ENCODE data around the gene RBMS2. TPM values are rescaled to one million over a fixed set of nuclear protein-coding genes. Genes with fewer than 3 reads are reported as not detected.

The RBMS2 gene
- total and polyA plus RNA-seq, 9 of the 15 experiments (the other 6 are each of a cell fraction or from before 2014, with no cell fraction given) = 0.08 to 10.5 (median 0.31) TPM

DNA sequence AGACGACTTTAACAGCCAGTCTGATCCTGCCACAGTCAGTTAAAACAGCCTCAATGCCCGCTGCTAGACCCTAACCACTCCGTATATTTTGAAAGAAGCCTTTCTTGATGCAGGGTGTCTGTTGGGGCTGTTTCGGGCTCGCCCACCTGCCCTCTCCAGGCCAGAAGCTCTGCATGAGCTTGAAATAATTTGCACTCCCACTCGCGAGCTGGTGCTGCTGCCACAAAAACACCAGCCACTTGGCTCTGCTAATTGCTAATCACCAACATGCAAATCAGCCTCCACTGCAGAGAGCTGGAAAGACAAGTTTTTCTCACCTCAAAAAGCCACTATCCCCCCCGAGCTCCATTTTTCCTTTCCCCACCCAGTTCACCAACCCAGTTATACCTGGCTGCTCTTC, 93.0 kb downstream of the RBMS2 start:
- in situ Hi-C loops (cut with MboI) = no loop called here
- no peak for FAIRE-seq
- CTCF ChIA-PET (ENCODE audit: low intra/inter-chr PET ratio) = interaction anchor here (0.5 kb wide), 1 partner anchor 83 kb away, joined by 3 read pairs; no protein-coding TSS in a partner anchor

DNA sequence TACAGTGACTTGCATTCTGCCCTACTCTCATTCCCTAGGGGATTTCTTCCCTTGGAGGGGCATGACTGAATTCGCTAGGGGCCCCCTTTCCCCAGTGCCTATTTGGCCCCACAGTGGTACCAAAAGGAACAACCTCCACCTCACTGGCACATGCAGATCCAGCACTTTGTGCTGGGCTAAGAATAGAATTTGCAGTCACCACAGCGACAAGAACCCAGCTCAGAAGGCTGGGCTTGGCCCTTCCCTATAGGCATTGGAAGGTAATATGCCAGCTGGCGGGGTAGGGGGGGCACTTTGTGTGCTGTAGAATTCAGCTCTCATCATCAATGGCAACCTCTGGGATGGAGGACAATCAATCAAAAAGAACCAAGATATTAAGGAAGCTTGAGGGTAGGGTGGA, 94.6 kb downstream of the RBMS2 start:
- ChIA-PET POLR2A (interaction anchor here (0.6 to 1.8 kb wide), 4 partner anchors 9 to 48 kb away, joined by 3 to 9 read pairs (median 4); no protein-coding TSS in a partner anchor), CTCF (ENCODE audit: low intra/inter-chr PET ratio) (no interaction called here)
- intact Hi-C loops (cut with micrococcal nuclease) (no loop called here), in situ Hi-C loops (cut with MboI) (no loop called here)
- 89% methylated on average over 3 of the region's 3 CpGs for WGBS (ENCODE audit: insufficient coverage, low coverage, missing lambda C conversion rate)
- peaks cover 0 to 7% of the 10 kb centered on the region in 2 experiments; a peak in 2 of 5 replicates for H3K4me1 ChIP-seq (replicated peaks in 1 of 2; ENCODE audit: control insufficient read depth in 2 of 2, insufficient read depth in 2 of 2, low read length in 2 of 2)
- no peaks in the 10 kb centered on the region for H3K9me3 ChIP-seq (replicated peaks; ENCODE audit: control insufficient read depth, insufficient read depth, low read depth, low read length)
- FAIRE-seq (no peak), DNase-seq (ENCODE audit: extremely low read depth in 1 of 4, low spot score in 3 of 4) (no peak), ATAC-seq (no peak)
- peaks cover 90% of the 10 kb centered on the region for H3K36me3 ChIP-seq (ENCODE audit: control insufficient read depth, insufficient read depth, low read length)
- no peak overlapping the region for H3K4me3 ChIP-seq
- H3K9me1 ChIP-seq (ENCODE audit: control insufficient read depth, insufficient read depth, low read length) = peaks cover 3% of the 10 kb centered on the region
- H3K27ac ChIP-seq (ENCODE audit: extremely low read depth, low read depth, low read length) = no peak overlapping the region
- BruUV-seq (replicated peaks) = no TSS peak
- no peak overlapping the region for H2AFZ ChIP-seq (ENCODE audit: low read depth, low read length)
- no peak overlapping the region for H3K9ac ChIP-seq (ENCODE audit: insufficient read depth in 1 of 2, low read depth in 2 of 2, low read length in 2 of 2)
- no peaks in the 10 kb centered on the region for H3K27me3 ChIP-seq (ENCODE audit: control insufficient read depth in 2 of 2, insufficient read depth in 2 of 2, low read length in 2 of 2)
- H3K4me2 ChIP-seq (ENCODE audit: insufficient read depth, low read length) = no peak overlapping the region
- peaks cover 7% of the 10 kb centered on the region for H4K20me1 ChIP-seq (replicated peaks; ENCODE audit: control insufficient read depth, insufficient read depth, low read length)
- peaks cover 49% of the 10 kb centered on the region for H3K79me2 ChIP-seq (ENCODE audit: control insufficient read depth, insufficient read depth, low read length)
- TF ChIP-seq UBTF (IDR thresholded peaks at IDR 0.05; ENCODE audit: borderline replicate concordance in 1 of 2, low read depth in 2 of 2, low read length in 2 of 2) = no peak
- TF ChIP-seq MBD2 (IDR thresholded peaks at IDR 0.05; ENCODE audit: borderline replicate concordance, low read depth) = no peak
- TF ChIP-seq ATF7 (IDR thresholded peaks at IDR 0.05) = no peak
- TF ChIP-seq, protein P1, sequence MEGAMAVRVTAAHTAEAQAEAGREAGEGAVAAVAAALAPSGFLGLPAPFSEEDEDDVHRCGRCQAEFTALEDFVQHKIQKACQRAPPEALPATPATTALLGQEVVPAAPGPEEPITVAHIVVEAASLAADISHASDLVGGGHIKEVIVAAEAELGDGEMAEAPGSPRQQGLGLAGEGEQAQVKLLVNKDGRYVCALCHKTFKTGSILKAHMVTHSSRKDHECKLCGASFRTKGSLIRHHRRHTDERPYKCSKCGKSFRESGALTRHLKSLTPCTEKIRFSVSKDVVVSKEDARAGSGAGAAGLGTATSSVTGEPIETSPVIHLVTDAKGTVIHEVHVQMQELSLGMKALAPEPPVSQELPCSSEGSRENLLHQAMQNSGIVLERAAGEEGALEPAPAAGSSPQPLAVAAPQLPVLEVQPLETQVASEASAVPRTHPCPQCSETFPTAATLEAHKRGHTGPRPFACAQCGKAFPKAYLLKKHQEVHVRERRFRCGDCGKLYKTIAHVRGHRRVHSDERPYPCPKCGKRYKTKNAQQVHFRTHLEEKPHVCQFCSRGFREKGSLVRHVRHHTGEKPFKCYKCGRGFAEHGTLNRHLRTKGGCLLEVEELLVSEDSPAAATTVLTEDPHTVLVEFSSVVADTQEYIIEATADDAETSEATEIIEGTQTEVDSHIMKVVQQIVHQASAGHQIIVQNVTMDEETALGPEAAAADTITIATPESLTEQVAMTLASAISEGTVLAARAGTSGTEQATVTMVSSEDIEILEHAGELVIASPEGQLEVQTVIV (CRISPR knock-in tag; IDR thresholded peaks at IDR 0.05; ENCODE audit: borderline replicate concordance) = no peak
- TF ChIP-seq ZNF124 (CRISPR knock-in tag; IDR thresholded peaks at IDR 0.05) = no peak

More for the DNA sequence above, 93.0 kb downstream of the RBMS2 start:
- no peak overlapping the region for H2AFZ ChIP-seq (ENCODE audit: low read depth, low read length)
- DNase-seq (ENCODE audit: extremely low read depth in 1 of 4, low spot score in 3 of 4) = no peak
- peaks cover 34% of the 10 kb centered on the region for H3K79me2 ChIP-seq (ENCODE audit: control insufficient read depth, insufficient read depth, low read length)
- H3K27me3 ChIP-seq (ENCODE audit: control insufficient read depth in 2 of 2, insufficient read depth in 2 of 2, low read length in 2 of 2) = no peaks in the 10 kb centered on the region
- no peak overlapping the region for H3K4me2 ChIP-seq (ENCODE audit: insufficient read depth, low read length)
- no peaks in the 10 kb centered on the region for H3K9me3 ChIP-seq (replicated peaks; ENCODE audit: control insufficient read depth, insufficient read depth, low read depth, low read length)
- peaks cover 90% of the 10 kb centered on the region for H3K36me3 ChIP-seq (ENCODE audit: control insufficient read depth, insufficient read depth, low read length)
- ATAC-seq = no peak
- H3K4me1 ChIP-seq (replicated peaks in 1 of 2; ENCODE audit: control insufficient read depth in 2 of 2, insufficient read depth in 2 of 2, low read length in 2 of 2) = peaks cover 0 to 7% of the 10 kb centered on the region in 2 experiments; a peak in 2 of 5 replicates
- H3K9ac ChIP-seq (ENCODE audit: insufficient read depth in 1 of 2, low read depth in 2 of 2, low read length in 2 of 2) = no peak overlapping the region
- TF ChIP-seq SIX5 (IDR thresholded peaks at IDR 0.05; ENCODE audit: borderline replicate concordance in 1 of 2, insufficient read depth in 1 of 2, low read depth in 1 of 2, low read length in 2 of 2) (no peak), EWSR1 (IDR thresholded peaks at IDR 0.05; ENCODE audit: borderline replicate concordance, low read depth, partially characterized antibody) (no peak), ZNF644 (tag; IDR thresholded peaks at IDR 0.05; ENCODE audit: low read depth) (no peak), HDAC3 (IDR thresholded peaks at IDR 0.05; ENCODE audit: borderline replicate concordance, partially characterized antibody) (no peak), RFX5 (IDR thresholded peaks at IDR 0.05; ENCODE audit: low read depth, low read length) (no peak)
- POLR2A ChIA-PET = interaction anchor here (0.6 kb wide), 1 partner anchor 594 kb away, joined by 3 read pairs; the partner anchor contains the start of gene IKZF4
- WGBS (ENCODE audit: insufficient coverage, low coverage, missing lambda C conversion rate) = 86% methylated on average over 8 of the region's 8 CpGs
- peaks cover 7% of the 10 kb centered on the region for H4K20me1 ChIP-seq (replicated peaks; ENCODE audit: control insufficient read depth, insufficient read depth, low read length)
- intact Hi-C loops (cut with micrococcal nuclease) = no loop called here
- H3K9me1 ChIP-seq (ENCODE audit: control insufficient read depth, insufficient read depth, low read length) = no peaks in the 10 kb centered on the region
- no TSS peak for BruUV-seq (replicated peaks)
- no peak overlapping the region for H3K27ac ChIP-seq (ENCODE audit: extremely low read depth, low read depth, low read length)
- H3K4me3 ChIP-seq = no peak overlapping the region

All from K562 (cell line).